Effector memory CD8-positive, alpha-beta T cell (primary cell): Measurements from ENCODE around the gene THBS2.
"Not testable (repeated sequence)": the region's sequence is repeated elsewhere in the genome, so short reads cannot be mapped to it uniquely, and the experiment has no call there.

Source experiments
- ATAC-seq: fragments of 150-1000 bp; cut with Tn5 transposase; replicated peaks from 2 replicates; pipeline ENCODE4 v1.10.0; 2021; ENCODE audit warnings: mild to moderate bottlenecking, moderate library complexity
- DNase-seq, 3 experiments: peaks; one replicate each; pipeline ENCODE4 v3.0.0; 2021
- H3K27ac Mint-ChIP-seq, 2 donors: one replicate each; pipeline ENCODE4 v1.8.0; 2022; ENCODE audit warnings: mild to moderate bottlenecking in 2 of 2, mixed read lengths in 2 of 2, moderate library complexity in 2 of 2
- H3K27me3 Mint-ChIP-seq, 2 donors: one replicate each; pipeline ENCODE4 v1.8.0; 2022; ENCODE audit warnings: mixed read lengths in 2 of 2
- H3K36me3 Mint-ChIP-seq: one replicate; pipeline ENCODE4 v1.8.0; 2022; ENCODE audit warnings: mild to moderate bottlenecking, moderate library complexity, mixed read lengths; ENCODE audit not compliant: insufficient read depth
- H3K4me1 Mint-ChIP-seq, 2 donors: one replicate each; pipeline ENCODE4 v1.8.0; 2022; ENCODE audit warnings: low read depth in 2 of 2, mixed read lengths in 2 of 2
- H3K4me3 Mint-ChIP-seq, 2 donors: one replicate each; pipeline ENCODE4 v1.8.0; 2022; ENCODE audit warnings: mild to moderate bottlenecking in 2 of 2, mixed read lengths in 2 of 2, moderate library complexity in 2 of 2
- H3K9me3 Mint-ChIP-seq, 2 donors: one replicate each; pipeline ENCODE4 v1.8.0; 2022; ENCODE audit warnings: mixed read lengths in 2 of 2

THBS2 gene

GRCh38 chr6:169288591-169288990 is 34.9 kb upstream of the THBS2 start:
- no peak for ATAC-seq
- no peak for DNase-seq
- Mint-ChIP-seq H3K4me3 (no peak overlapping the region), H3K36me3 (no peaks in the 10 kb centered on the region), H3K27ac (no peak overlapping the region), H3K27me3 (peaks cover 28 to 56% of the 10 kb centered on the region in 2 donors), H3K4me1 (no peaks in the 10 kb centered on the region), H3K9me3 (no peaks in the 10 kb centered on the region)

- Mint-ChIP-seq H3K4me1 (no peaks in the 10 kb centered on the region), H3K27ac (no peak overlapping the region), H3K4me3 (no peak overlapping the region), H3K9me3 (no peaks in the 10 kb centered on the region), H3K27me3 (peaks cover 19 to 47% of the 10 kb centered on the region in 2 donors), H3K36me3 (no peaks in the 10 kb centered on the region)
- DNase-seq: no peak
- no peak for ATAC-seq
Observed at GRCh38 chr6:169287675-169288074, 34.0 kb upstream of the THBS2 start.

GRCh38 chr6:169286961-169287360 is 33.3 kb upstream of the THBS2 start:
- ATAC-seq (no peak), DNase-seq (no peak)
- Mint-ChIP-seq H3K9me3 (no peaks in the 10 kb centered on the region), H3K36me3 (no peaks in the 10 kb centered on the region), H3K27ac (no peak overlapping the region), H3K27me3 (peaks cover 18 to 45% of the 10 kb centered on the region in 2 donors), H3K4me3 (no peak overlapping the region), H3K4me1 (no peaks in the 10 kb centered on the region)

- Mint-ChIP-seq H3K27ac (no peak overlapping the region), H3K27me3 (peaks cover 10 to 34% of the 10 kb centered on the region in 2 donors), H3K4me3 (no peak overlapping the region), H3K36me3 (no peaks in the 10 kb centered on the region), H3K9me3 (no peaks in the 10 kb centered on the region), H3K4me1 (no peaks in the 10 kb centered on the region)
- no peak for ATAC-seq
- DNase-seq: no peak
Observed at GRCh38 chr6:169285165-169285564, 31.5 kb upstream of the THBS2 start.

GRCh38 chr6:169283924-169284323 is 30.3 kb upstream of the THBS2 start:
- Mint-ChIP-seq H3K4me3 (no peak overlapping the region), H3K36me3 (peaks cover 3% of the 10 kb centered on the region), H3K4me1 (no peaks in the 10 kb centered on the region), H3K9me3 (no peaks in the 10 kb centered on the region), H3K27ac (no peak overlapping the region), H3K27me3 (peaks cover 9 to 23% of the 10 kb centered on the region in 2 donors)
- ATAC-seq (no peak), DNase-seq (no peak)

GRCh38 chr6:169282043-169282442 is 28.4 kb upstream of the THBS2 start:
- Mint-ChIP-seq H3K4me3 (no peak overlapping the region), H3K9me3 (no peaks in the 10 kb centered on the region), H3K27ac (no peak overlapping the region), H3K4me1 (no peaks in the 10 kb centered on the region), H3K27me3 (peaks cover 0 to 11% of the 10 kb centered on the region in 2 donors), H3K36me3 (peaks cover 3% of the 10 kb centered on the region)
- DNase-seq (no peak), ATAC-seq (no peak)

GRCh38 chr6:169277619-169278018 is 24.0 kb upstream of the THBS2 start:
- no peaks in the 10 kb centered on the region for H3K9me3 Mint-ChIP-seq
- ATAC-seq: no peak
- no peak for DNase-seq
- peaks cover 0 to 11% of the 10 kb centered on the region in 2 donors for H3K27me3 Mint-ChIP-seq
- H3K27ac Mint-ChIP-seq: no peak overlapping the region
- H3K36me3 Mint-ChIP-seq: peaks cover 3% of the 10 kb centered on the region
- H3K4me3 Mint-ChIP-seq: no peak overlapping the region
- no peaks in the 10 kb centered on the region for H3K4me1 Mint-ChIP-seq

- H3K4me1 Mint-ChIP-seq: no peaks in the 10 kb centered on the region
- DNase-seq (no peak), ATAC-seq (no peak)
- H3K9me3 Mint-ChIP-seq: no peaks in the 10 kb centered on the region
- peaks cover 1% of the 10 kb centered on the region for H3K36me3 Mint-ChIP-seq
- no peak overlapping the region for H3K27ac Mint-ChIP-seq
- no peak overlapping the region for H3K4me3 Mint-ChIP-seq
- H3K27me3 Mint-ChIP-seq: peaks cover 5 to 16% of the 10 kb centered on the region in 2 donors
Observed at GRCh38 chr6:169274781-169275180, 21.1 kb upstream of the THBS2 start.

GRCh38 chr6:169273511-169273910 is 19.9 kb upstream of the THBS2 start:
- Mint-ChIP-seq H3K36me3 (no peaks in the 10 kb centered on the region), H3K27ac (no peak overlapping the region), H3K4me1 (no peaks in the 10 kb centered on the region), H3K4me3 (no peak overlapping the region), H3K9me3 (no peaks in the 10 kb centered on the region), H3K27me3 (peaks cover 5 to 29% of the 10 kb centered on the region in 2 donors)
- DNase-seq: no peak
- ATAC-seq: no peak

GRCh38 chr6:169271877-169272216 is 18.2 kb upstream of the THBS2 start:
- DNase-seq (no peak), ATAC-seq (no peak)
- Mint-ChIP-seq H3K27me3 (peaks cover 5 to 31% of the 10 kb centered on the region in 2 donors), H3K4me3 (no peak overlapping the region), H3K4me1 (no peaks in the 10 kb centered on the region), H3K9me3 (no peaks in the 10 kb centered on the region), H3K27ac (no peak overlapping the region), H3K36me3 (no peaks in the 10 kb centered on the region)

- H3K9me3 Mint-ChIP-seq: no peaks in the 10 kb centered on the region
- peaks cover 5 to 34% of the 10 kb centered on the region in 2 donors for H3K27me3 Mint-ChIP-seq
- H3K4me3 Mint-ChIP-seq: no peak overlapping the region
- ATAC-seq (no peak), DNase-seq (no peak)
- H3K36me3 Mint-ChIP-seq: no peaks in the 10 kb centered on the region
- no peaks in the 10 kb centered on the region for H3K4me1 Mint-ChIP-seq
- H3K27ac Mint-ChIP-seq: no peak overlapping the region
Observed at GRCh38 chr6:169271158-169271876, 17.7 kb upstream of the THBS2 start.

GRCh38 chr6:169270077-169270380 is 16.4 kb upstream of the THBS2 start:
- H3K9me3 Mint-ChIP-seq, H3K4me3 Mint-ChIP-seq, DNase-seq, ATAC-seq, H3K36me3 Mint-ChIP-seq, H3K27ac Mint-ChIP-seq, H3K4me1 Mint-ChIP-seq: not testable (repeated sequence)
- H3K27me3 Mint-ChIP-seq: peaks cover 5 to 47% of the 10 kb centered on the region in 2 donors

- no peaks in the 10 kb centered on the region for H3K4me1 Mint-ChIP-seq
- H3K4me3 Mint-ChIP-seq: no peak overlapping the region
- H3K9me3 Mint-ChIP-seq: no peaks in the 10 kb centered on the region
- no peak for DNase-seq
- no peaks in the 10 kb centered on the region for H3K36me3 Mint-ChIP-seq
- H3K27ac Mint-ChIP-seq: no peak overlapping the region
- H3K27me3 Mint-ChIP-seq: peaks cover 9 to 53% of the 10 kb centered on the region in 2 donors
- no peak for ATAC-seq
Observed at GRCh38 chr6:169269180-169270076, 15.8 kb upstream of the THBS2 start.

GRCh38 chr6:169268276-169268675 is 14.6 kb upstream of the THBS2 start:
- ATAC-seq (no peak), DNase-seq (no peak)
- Mint-ChIP-seq H3K27me3 (peaks cover 17 to 64% of the 10 kb centered on the region in 2 donors), H3K36me3 (no peaks in the 10 kb centered on the region), H3K4me3 (no peak overlapping the region), H3K4me1 (no peaks in the 10 kb centered on the region), H3K9me3 (no peaks in the 10 kb centered on the region), H3K27ac (no peak overlapping the region)
